IMR-90 (cell line): ENCODE measurements around the gene EHBP1. TPM values are rescaled to one million over a fixed set of nuclear protein-coding genes. Genes with fewer than 3 reads are reported as not detected.

Experiments used
- ATAC-seq: fragments of 200-7000 bp; cut with Tn5 transposase; 2 replicates; pipeline ENCODE4 v1.9.1; 2020; ENCODE audit warnings: low read depth, mild to moderate bottlenecking, moderate library complexity
- BruUV-seq: library from RNA; stranded (reverse); fragments of 400-500 nt; replicated peaks from 2 replicates; lab custom pipeline; 2021; lab: Mats Ljungman, UMichigan
- CTCF ChIA-PET: fragments of 300-600 bp; formaldehyde crosslinking; extraction: SDS; loops from one replicate; lab custom pipeline; 2021; ENCODE audit warnings: antibody characterized with exemption; lab: Yijun Ruan, JAX
- POLR2A ChIA-PET: fragments of 300-600 bp; sonication (Branson Sonifier 250); formaldehyde crosslinking; loops from one replicate; lab custom pipeline; 2022; ENCODE audit warnings: antibody characterized with exemption; ENCODE audit not compliant: unreplicated experiment; lab: Charles Lee
- DNase-seq: peaks from one replicate; pipeline ENCODE4 v3.0.0; 2013
- H2AFZ ChIP-seq: replicated peaks from 2 replicates; pipeline ENCODE3; 2013; ENCODE audit warnings: low read length, mild to moderate bottlenecking; ENCODE audit not compliant: poor library complexity
- H2AK5ac ChIP-seq: 2 replicates; pipeline ENCODE4 v1.6.1; 2013; ENCODE audit warnings: low read depth, low read length, inconsistent platforms
- H2AK9ac ChIP-seq: replicated peaks from 2 replicates; pipeline ENCODE3; 2013; ENCODE audit warnings: mild to moderate bottlenecking, low read depth, low read length, moderate library complexity; ENCODE audit not compliant: poor library complexity
- H2BK120ac ChIP-seq: 2 replicates; pipeline ENCODE4 v1.6.1; 2013; ENCODE audit warnings: low read depth, low read length, inconsistent platforms
- H2BK15ac ChIP-seq: 3 replicates; pipeline ENCODE4 v1.6.1; 2013; ENCODE audit warnings: low read depth, low read length, inconsistent platforms
- H2BK20ac ChIP-seq: 2 replicates; pipeline ENCODE4 v1.6.1; 2013; ENCODE audit warnings: low read depth, mild to moderate bottlenecking, inconsistent platforms, low read length, moderate library complexity
- H2BK5ac ChIP-seq: 2 replicates; pipeline ENCODE4 v1.6.1; 2013; ENCODE audit warnings: mild to moderate bottlenecking, low read depth, low read length, inconsistent platforms; ENCODE audit not compliant: poor library complexity, severe bottlenecking
- H3K14ac ChIP-seq: replicated peaks from 2 replicates; pipeline ENCODE4 v1.6.1; 2013; ENCODE audit warnings: low read depth, low read length, inconsistent platforms
- H3K18ac ChIP-seq: 2 replicates; pipeline ENCODE4 v1.6.1; 2013; ENCODE audit warnings: low read depth, low read length, control low read depth
- H3K23ac ChIP-seq: 2 replicates; pipeline ENCODE4 v1.6.1; 2013; ENCODE audit warnings: low read depth, low read length, inconsistent platforms
- H3K27ac ChIP-seq: 2 replicates; pipeline ENCODE4 v1.5.1; 2013; ENCODE audit warnings: mild to moderate bottlenecking, control low read depth, low read length; ENCODE audit not compliant: insufficient read depth
- H3K27me3 ChIP-seq: 2 replicates; pipeline ENCODE4 v1.6.1; 2013; ENCODE audit warnings: low read length; ENCODE audit not compliant: control insufficient read depth, insufficient read depth
- H3K36me3 ChIP-seq: 2 replicates; pipeline ENCODE4 v1.6.1; 2013; ENCODE audit warnings: low read length, mixed read lengths; ENCODE audit not compliant: control insufficient read depth, insufficient read depth
- H3K4ac ChIP-seq: 2 replicates; pipeline ENCODE4 v1.6.1; 2013; ENCODE audit warnings: low read depth, low read length, inconsistent platforms
- H3K4me1 ChIP-seq: 2 replicates; pipeline ENCODE4 v1.6.1; 2013; ENCODE audit warnings: low read length, mixed read lengths; ENCODE audit not compliant: control insufficient read depth, insufficient read depth
- H3K4me2 ChIP-seq: 2 replicates; pipeline ENCODE4 v1.6.1; 2013; ENCODE audit warnings: low read depth, mild to moderate bottlenecking, control low read depth, low read length, moderate library complexity
- H3K4me3 ChIP-seq: 2 replicates; pipeline ENCODE4 v1.5.1; 2013; ENCODE audit warnings: low read depth, mild to moderate bottlenecking, control low read depth, low read length, moderate library complexity; ENCODE audit not compliant: insufficient read depth
- H3K56ac ChIP-seq: 2 replicates; pipeline ENCODE4 v1.6.1; 2013; ENCODE audit warnings: low read length, inconsistent platforms; ENCODE audit not compliant: insufficient read depth; ENCODE audit errors: extremely low read depth
- H3K79me1 ChIP-seq, 2 experiments: 2 replicates each; pipeline ENCODE4 v1.6.1; 2013; ENCODE audit warnings: low read length in 2 of 2, inconsistent platforms in 1 of 2, low read depth in 1 of 2
- H3K9ac ChIP-seq: 2 replicates; pipeline ENCODE4 v1.6.1; 2013; ENCODE audit warnings: low read depth, low read length, control low read depth
- H3K9me1 ChIP-seq: 2 replicates; pipeline ENCODE4 v1.6.1; 2013; ENCODE audit warnings: low read length, inconsistent platforms; ENCODE audit not compliant: insufficient read depth
- H3K9me3 ChIP-seq: 2 replicates; pipeline ENCODE4 v1.6.1; 2013; ENCODE audit warnings: low read length; ENCODE audit not compliant: control insufficient read depth, insufficient read depth
- H4K20me1 ChIP-seq: 2 replicates; pipeline ENCODE4 v1.6.1; 2013; ENCODE audit warnings: low read length, inconsistent platforms; ENCODE audit not compliant: insufficient read depth
- H4K5ac ChIP-seq: 2 replicates; pipeline ENCODE4 v1.6.1; 2013; ENCODE audit warnings: mild to moderate bottlenecking, low read depth, low read length, control low read depth
- H4K8ac ChIP-seq, 2 experiments: 2 replicates each; pipeline ENCODE4 v1.6.1; 2013; ENCODE audit warnings: low read depth in 2 of 2, low read length in 2 of 2, control low read depth in 1 of 2, inconsistent platforms in 1 of 2
- H4K91ac ChIP-seq: 2 replicates; pipeline ENCODE4 v1.6.1; 2013; ENCODE audit warnings: low read depth, low read length, inconsistent platforms; ENCODE audit not compliant: insufficient read depth
- BHLHE40 ChIP-seq: fragments of 150-350 bp; IDR thresholded peaks from 2 replicates; pipeline ENCODE4 v1.6.1; 2016; ENCODE audit warnings: mild to moderate bottlenecking, low read depth, low read length
- CEBPB ChIP-seq: IDR thresholded peaks from 2 replicates; pipeline ENCODE4 v1.6.1; 2012; ENCODE audit warnings: low read depth, low read length, improper control_type of control experiment
- CHD1 ChIP-seq: IDR thresholded peaks from 2 replicates; pipeline ENCODE4 v1.6.1; 2012; ENCODE audit warnings: low read depth, low read length, improper control_type of control experiment
- CTCF ChIP-seq: conservative IDR thresholded peaks from 2 replicates; pipeline ENCODE4 v1.5.1; 2012; ENCODE audit warnings: mild to moderate bottlenecking, low read depth, low read length, improper control_type of control experiment
- ELK1 ChIP-seq: fragments of 150-350 bp; IDR thresholded peaks from 2 replicates; pipeline ENCODE4 v1.6.1; 2016; ENCODE audit warnings: low read depth, mild to moderate bottlenecking, low read length, moderate library complexity, borderline replicate concordance
- FOS ChIP-seq: fragments of 150-350 bp; IDR thresholded peaks from 2 replicates; pipeline ENCODE4 v1.6.1; 2016; ENCODE audit warnings: low read depth, low read length
- MAFK ChIP-seq: IDR thresholded peaks from 2 replicates; pipeline ENCODE4 v1.6.1; 2012; ENCODE audit warnings: low read depth, low read length, improper control_type of control experiment
- MAZ ChIP-seq: IDR thresholded peaks from 2 replicates; pipeline ENCODE4 v1.6.1; 2012; ENCODE audit warnings: low read depth, mild to moderate bottlenecking, low read length, improper control_type of control experiment, moderate library complexity, borderline replicate concordance
- MXI1 ChIP-seq: IDR thresholded peaks from 2 replicates; pipeline ENCODE4 v1.6.1; 2012; ENCODE audit warnings: low read depth, mild to moderate bottlenecking, low read length, moderate library complexity, borderline replicate concordance
- NFE2L2 ChIP-seq: fragments of 150-350 bp; IDR thresholded peaks from 2 replicates; pipeline ENCODE4 v1.6.1; 2016; ENCODE audit warnings: low read depth, mild to moderate bottlenecking, low read length
- POLR2A ChIP-seq: IDR thresholded peaks from 2 replicates; pipeline ENCODE4 v1.6.1; 2012; ENCODE audit warnings: mild to moderate bottlenecking, low read depth, low read length
- RAD21 ChIP-seq: IDR thresholded peaks from 2 replicates; pipeline ENCODE4 v1.6.1; 2012; ENCODE audit warnings: low read length, improper control_type of control experiment
- RCOR1 ChIP-seq: IDR thresholded peaks from 2 replicates; pipeline ENCODE4 v1.6.1; 2012; ENCODE audit warnings: mild to moderate bottlenecking, low read length, improper control_type of control experiment; ENCODE audit not compliant: insufficient replicate concordance
- RFX5 ChIP-seq: IDR thresholded peaks from 2 replicates; pipeline ENCODE4 v1.8.0; 2012; ENCODE audit warnings: low read depth, mild to moderate bottlenecking, low read length, moderate library complexity
- SMC3 ChIP-seq: fragments of 150-350 bp; IDR thresholded peaks from 2 replicates; pipeline ENCODE4 v1.6.1; 2016; ENCODE audit warnings: low read depth, mild to moderate bottlenecking, antibody characterized with exemption, low read length, moderate library complexity
- USF2 ChIP-seq: fragments of 150-350 bp; IDR thresholded peaks from 2 replicates; pipeline ENCODE4 v1.6.1; 2017; ENCODE audit warnings: mild to moderate bottlenecking, antibody characterized with exemption, low read length, low read depth
- dilution Hi-C: fragments of 300-500 bp; cut with HindIII; formaldehyde crosslinking; loops from one replicate; pipeline ENCODE4 v1.14.3; 2018; ENCODE audit warnings: low sequenced_read_pairs; ENCODE audit not compliant: unreplicated experiment
- in situ Hi-C: fragments of 300-500 bp; cut with MboI; formaldehyde crosslinking; loops from 3 replicates; pipeline ENCODE4 v1.14.3; 2019; ENCODE audit warnings: low sequenced_read_pairs, inconsistent platforms, mixed read lengths
- intact Hi-C: fragments of 100-400 bp; cut with micrococcal nuclease; formaldehyde crosslinking; loops from 2 replicates; pipeline ENCODE4 v1.10.0; 2022
- polyA plus RNA-seq, 3 experiments: library from polyadenylated mRNA; depleted of rRNA; stranded (reverse); fragments of >200 nt; gene quantifications; 2 replicates each; pipeline ENCODE4 v1.2.3, GENCODE V29; 2012; ENCODE audit warnings: low replicate concordance in 1 of 3
- total RNA-seq: library from RNA; depleted of rRNA; stranded (reverse); fragments of >200 nt; gene quantifications from 2 replicates; pipeline ENCODE4 v1.2.3, GENCODE V29; 2012

The EHBP1 gene
- total and polyA plus RNA-seq, 2 of the 4 experiments (the other 2 are of a cell fraction): 28.3 to 44.4 TPM

DNA sequence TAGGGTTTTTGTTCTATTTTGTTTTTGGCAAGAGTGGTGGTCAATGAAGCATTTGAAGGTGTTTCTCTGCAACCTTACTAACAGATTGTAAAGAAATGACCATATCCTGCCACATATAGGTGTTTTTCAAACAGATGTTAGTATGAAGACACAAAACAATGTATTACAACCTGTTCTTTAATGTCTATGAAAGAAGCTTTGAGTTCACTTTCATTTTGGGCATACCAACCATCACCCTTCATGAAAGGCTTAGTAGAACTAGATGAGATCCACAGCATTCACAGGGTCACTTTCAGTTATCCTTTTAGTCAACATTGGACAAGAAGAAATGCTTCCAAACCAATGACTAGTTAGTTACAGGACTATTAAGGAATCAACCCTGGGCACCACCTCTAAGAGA, 95.1 kb downstream of the EHBP1 start:
- H2AFZ ChIP-seq: no peak overlapping the region
- no TSS peak for BruUV-seq
- no peak overlapping the region for H3K4me3 ChIP-seq
- H3K18ac ChIP-seq: no peak overlapping the region
- ATAC-seq (no peak), DNase-seq (no peak)
- CTCF ChIA-PET: no interaction called here
- no peak overlapping the region for H2AK9ac ChIP-seq
- no peak overlapping the region for H3K27ac ChIP-seq
- no peaks in the 10 kb centered on the region for H3K4me1 ChIP-seq
- H2BK20ac ChIP-seq: no peak overlapping the region
- H3K27me3 ChIP-seq: no peaks in the 10 kb centered on the region
- H4K20me1 ChIP-seq: no peaks in the 10 kb centered on the region
- H2BK120ac ChIP-seq: no peak overlapping the region
- H3K14ac ChIP-seq: no peak overlapping the region
- in situ Hi-C loops: no loop called here
- H2AK5ac ChIP-seq: no peak overlapping the region
- H3K79me1 ChIP-seq: peaks cover 17 to 30% of the 10 kb centered on the region in 2 experiments
- no peak overlapping the region for H3K4ac ChIP-seq
- no peaks in the 10 kb centered on the region for H3K36me3 ChIP-seq
- H2BK15ac ChIP-seq: no peak overlapping the region
- no peak overlapping the region for H3K56ac ChIP-seq
- H4K8ac ChIP-seq: no peak overlapping the region
- no peak overlapping the region for H4K91ac ChIP-seq
- no peak overlapping the region for H2BK5ac ChIP-seq
- no peak overlapping the region for H3K4me2 ChIP-seq
- TF ChIP-seq ELK1 (no peak), SMC3 (no peak), MAFK (no peak), MXI1 (no peak), RCOR1 (no peak), CEBPB (no peak), USF2 (no peak), MAZ (no peak), NFE2L2 (no peak), CTCF (no peak), BHLHE40 (no peak), RFX5 (no peak), RAD21 (no peak), CHD1 (no peak), POLR2A (no peak), FOS (no peak)
- no peaks in the 10 kb centered on the region for H3K9me3 ChIP-seq
- no peaks in the 10 kb centered on the region for H3K9me1 ChIP-seq
- intact Hi-C loops: no loop called here
- dilution Hi-C loops: no loop called here
- H4K5ac ChIP-seq: no peak overlapping the region
- POLR2A ChIA-PET: no interaction called here
- no peak overlapping the region for H3K23ac ChIP-seq
- H3K9ac ChIP-seq: no peak overlapping the region
